ENCODE data around the gene GLCE. TPM values are rescaled to one million over a fixed set of nuclear protein-coding genes. Genes with fewer than 3 reads are reported as not detected.

The GLCE gene
- total RNA-seq, 1 experiment from 2014 or later: 12.5 TPM

- H3K4me3 Mint-ChIP-seq: no peak overlapping the region
Observed at GRCh38 chr15:69209661-69210060, 49.2 kb downstream of the GLCE start.

More at GRCh38 chr15:69209661-69210060, 49.2 kb downstream of the GLCE start:
- DNase-seq (ENCODE audit: low spot score): no peak
- H3K27ac Mint-ChIP-seq: no peak overlapping the region
- no peaks in the 10 kb centered on the region for H3K27me3 Mint-ChIP-seq (ENCODE audit: low read depth)
- ChIA-PET CTCF (no interaction called here), POLR2A (no interaction called here)
- TF ChIP-seq ETV6 (CRISPR knock-in tag; IDR thresholded peaks at IDR 0.05) (no peak), ZNF121 (CRISPR knock-in tag; IDR thresholded peaks at IDR 0.05) (no peak), ZNF416 (CRISPR knock-in tag; IDR thresholded peaks at IDR 0.05) (no peak), TEAD1 (CRISPR knock-in tag; IDR thresholded peaks at IDR 0.05) (no peak), NR3C1 (CRISPR knock-in tag; conservative IDR thresholded peaks at IDR 0.05; ENCODE audit: low read depth) (no peak), TCF7 (CRISPR knock-in tag; IDR thresholded peaks at IDR 0.05; ENCODE audit: low read depth) (no peak), NFE2L1 (CRISPR knock-in tag; IDR thresholded peaks at IDR 0.05) (no peak), ZNF532 (CRISPR knock-in tag; IDR thresholded peaks at IDR 0.05; ENCODE audit: borderline replicate concordance) (no peak), RORB (CRISPR knock-in tag; IDR thresholded peaks at IDR 0.05) (no peak), OVOL2 (CRISPR knock-in tag; IDR thresholded peaks at IDR 0.05; ENCODE audit: borderline replicate concordance) (no peak), HMGXB4 (CRISPR knock-in tag; IDR thresholded peaks at IDR 0.05) (no peak), EMX1 (CRISPR knock-in tag; IDR thresholded peaks at IDR 0.05) (no peak), FOXP4 (CRISPR knock-in tag; IDR thresholded peaks at IDR 0.05) (no peak), ZSCAN18 (CRISPR knock-in tag; IDR thresholded peaks at IDR 0.05) (no peak), GRHL2 (CRISPR knock-in tag; IDR thresholded peaks at IDR 0.05; ENCODE audit: insufficient replicate concordance, severe bottlenecking) (no peak)
- TF ChIP-seq, protein P1, sequence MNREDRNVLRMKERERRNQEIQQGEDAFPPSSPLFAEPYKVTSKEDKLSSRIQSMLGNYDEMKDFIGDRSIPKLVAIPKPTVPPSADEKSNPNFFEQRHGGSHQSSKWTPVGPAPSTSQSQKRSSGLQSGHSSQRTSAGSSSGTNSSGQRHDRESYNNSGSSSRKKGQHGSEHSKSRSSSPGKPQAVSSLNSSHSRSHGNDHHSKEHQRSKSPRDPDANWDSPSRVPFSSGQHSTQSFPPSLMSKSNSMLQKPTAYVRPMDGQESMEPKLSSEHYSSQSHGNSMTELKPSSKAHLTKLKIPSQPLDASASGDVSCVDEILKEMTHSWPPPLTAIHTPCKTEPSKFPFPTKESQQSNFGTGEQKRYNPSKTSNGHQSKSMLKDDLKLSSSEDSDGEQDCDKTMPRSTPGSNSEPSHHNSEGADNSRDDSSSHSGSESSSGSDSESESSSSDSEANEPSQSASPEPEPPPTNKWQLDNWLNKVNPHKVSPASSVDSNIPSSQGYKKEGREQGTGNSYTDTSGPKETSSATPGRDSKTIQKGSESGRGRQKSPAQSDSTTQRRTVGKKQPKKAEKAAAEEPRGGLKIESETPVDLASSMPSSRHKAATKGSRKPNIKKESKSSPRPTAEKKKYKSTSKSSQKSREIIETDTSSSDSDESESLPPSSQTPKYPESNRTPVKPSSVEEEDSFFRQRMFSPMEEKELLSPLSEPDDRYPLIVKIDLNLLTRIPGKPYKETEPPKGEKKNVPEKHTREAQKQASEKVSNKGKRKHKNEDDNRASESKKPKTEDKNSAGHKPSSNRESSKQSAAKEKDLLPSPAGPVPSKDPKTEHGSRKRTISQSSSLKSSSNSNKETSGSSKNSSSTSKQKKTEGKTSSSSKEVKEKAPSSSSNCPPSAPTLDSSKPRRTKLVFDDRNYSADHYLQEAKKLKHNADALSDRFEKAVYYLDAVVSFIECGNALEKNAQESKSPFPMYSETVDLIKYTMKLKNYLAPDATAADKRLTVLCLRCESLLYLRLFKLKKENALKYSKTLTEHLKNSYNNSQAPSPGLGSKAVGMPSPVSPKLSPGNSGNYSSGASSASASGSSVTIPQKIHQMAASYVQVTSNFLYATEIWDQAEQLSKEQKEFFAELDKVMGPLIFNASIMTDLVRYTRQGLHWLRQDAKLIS (CRISPR knock-in tag; IDR thresholded peaks at IDR 0.05; ENCODE audit: borderline replicate concordance): no peak
- no peaks in the 10 kb centered on the region for H3K4me1 Mint-ChIP-seq
- no peak for ATAC-seq
- H3K36me3 Mint-ChIP-seq: no peaks in the 10 kb centered on the region
- H3K9me3 Mint-ChIP-seq: no peaks in the 10 kb centered on the region

Measured in WTC11 (cell line).